GM12878 (cell line): ENCODE data around the gene SHOC2. TPM values are rescaled to one million over a fixed set of nuclear protein-coding genes. Genes with fewer than 3 reads are reported as not detected.

Experiments used
- BACH1 ChIP-seq: fragments of 450-650 bp; IDR thresholded peaks from 2 replicates; pipeline ENCODE4 v1.6.1; 2017; ENCODE audit warnings: mild to moderate bottlenecking, borderline replicate concordance
- BCL11A ChIP-seq: IDR thresholded peaks from 2 replicates; pipeline ENCODE4 v1.6.1; 2011; ENCODE audit warnings: low read depth, low read length
- BHLHE40 ChIP-seq, 2 experiments: fragments of 450-650 bp in 1 of 2; IDR thresholded peaks; 2 replicates each; pipeline ENCODE4 v1.6.1; 2011 to 2017; ENCODE audit warnings: low read depth in 2 of 2, borderline replicate concordance in 1 of 2, improper control_type of control experiment in 1 of 2, low read length in 1 of 2, mild to moderate bottlenecking in 1 of 2
- BMI1 ChIP-seq: fragments of 450-650 bp; IDR thresholded peaks from 2 replicates; pipeline ENCODE4 v1.6.1; 2016; ENCODE audit warnings: mild to moderate bottlenecking, moderate library complexity, borderline replicate concordance
- CHD2 ChIP-seq: IDR thresholded peaks from 2 replicates; pipeline ENCODE4 v1.6.1; 2011; ENCODE audit warnings: low read depth, low read length, improper control_type of control experiment, borderline replicate concordance
- CUX1 ChIP-seq: IDR thresholded peaks from 2 replicates; pipeline ENCODE4 v1.6.1; 2012; ENCODE audit warnings: improper control_type of control experiment, low read depth, low read length; ENCODE audit not compliant: insufficient replicate concordance
- IKZF1 ChIP-seq: fragments of 450-650 bp; conservative IDR thresholded peaks from 2 replicates; pipeline ENCODE4 v1.6.1; 2017; ENCODE audit warnings: antibody characterized with exemption, mild to moderate bottlenecking
- IRF4 ChIP-seq: IDR thresholded peaks from 2 replicates; pipeline ENCODE4 v1.6.1; 2011; ENCODE audit warnings: low read depth, low read length
- JUNB ChIP-seq: IDR thresholded peaks from 2 replicates; pipeline ENCODE4 v1.6.1; 2016; ENCODE audit warnings: antibody characterized with exemption, mild to moderate bottlenecking
- NFYA ChIP-seq: IDR thresholded peaks from 2 replicates; pipeline ENCODE4 v1.6.1; 2011; ENCODE audit warnings: low read depth, mild to moderate bottlenecking, low read length, improper control_type of control experiment, borderline replicate concordance
- NKRF ChIP-seq: fragments of 450-650 bp; conservative IDR thresholded peaks from 2 replicates; pipeline ENCODE4 v1.6.1; 2017; ENCODE audit warnings: mild to moderate bottlenecking, moderate library complexity
- NR2F1 ChIP-seq: fragments of 450-650 bp; conservative IDR thresholded peaks from 2 replicates; pipeline ENCODE4 v1.6.1; 2017; ENCODE audit warnings: mild to moderate bottlenecking
- RBBP5 ChIP-seq: fragments of 200-600 bp; sonication (generic); conservative IDR thresholded peaks from 2 replicates; pipeline ENCODE4 v1.6.1; 2016
- SREBF1 ChIP-seq: IDR thresholded peaks from 2 replicates; pipeline ENCODE4 v1.6.1; 2012; ENCODE audit warnings: mild to moderate bottlenecking, low read length
- ZBTB33 ChIP-seq: fragments of 450-650 bp; IDR thresholded peaks from 2 replicates; pipeline ENCODE4 v1.6.1; 2017; ENCODE audit warnings: mild to moderate bottlenecking
- ZNF687 ChIP-seq: fragments of 450-650 bp; IDR thresholded peaks from 2 replicates; pipeline ENCODE4 v1.6.1; 2017; ENCODE audit warnings: mild to moderate bottlenecking, moderate library complexity
- polyA plus RNA-seq, 11 experiments: library from polyadenylated mRNA; depleted of rRNA in 4 of 11; unstranded in 6 of 11; stranded (reverse) in 5 of 11; fragments of >200 nt; fragmentation: Nextera tagmentation in 4 of 11; fragmentation: Illumina TruSeq in 1 of 11; extraction: Ambion mirVana in 4 of 11; extraction: Trizol in 1 of 11; gene quantifications; 1 replicate in 1 of 11; 2 replicates in 10 of 11; pipeline versions ENCODE4 v1.2.1 to v1.2.3, GENCODE V29; 2011 to 2016; ENCODE audit warnings: inconsistent platforms in 2 of 11, missing spikeins in 2 of 11, low read depth in 1 of 11
- total RNA-seq, 4 experiments: library from RNA; depleted of rRNA in 3 of 4; stranded (reverse); fragments of >200 nt in 3 of 4; fragmentation: Illumina TruSeq in 1 of 4; extraction: Trizol in 1 of 4; gene quantifications; 2 replicates each; pipeline versions ENCODE4 v1.2.1 to v1.2.3, GENCODE V29; 2013 to 2021

SHOC2 gene
- total and polyA plus RNA-seq, 10 of the 15 experiments (the other 5 are each of a cell fraction or from before 2014, with no cell fraction given), result 24.8 to 65.3 (median 42.6) TPM

GRCh38 chr10:110872145-110872983 lies 47.0 kb upstream of the SHOC2 start (continued):
- peak; percentile 47 for TF ChIP-seq CUX1
- TF ChIP-seq NFYA, result no peak
- TF ChIP-seq BMI1, result no peak
- TF ChIP-seq SREBF1, result no peak
- peak; percentile 80; the same call in 1 of the 2 replicates for TF ChIP-seq NKRF
- TF ChIP-seq BCL11A, result no peak
- TF ChIP-seq NR2F1, result peak; percentile 52; the same call in 1 of the 2 replicates
- TF ChIP-seq CHD2, result 0 out of 2 replicates have a peak, but pooled peaks have one; percentile 60
- TF ChIP-seq ZBTB33, result no peak
- no peak for TF ChIP-seq IRF4
- TF ChIP-seq ZNF687, result peak; percentile 60; the same call in 1 of the 2 replicates
- no peak for TF ChIP-seq JUNB
- TF ChIP-seq RBBP5, result 0 out of 2 replicates have a peak, but pooled peaks have one; percentile 43
- TF ChIP-seq BHLHE40 (IDR thresholded peaks at IDR 0.05; ENCODE audit: borderline replicate concordance in 1 of 2, low read depth in 2 of 2, low read length in 1 of 2), result peak; percentile 64 to 90; a peak in 3 of 4 replicates
- TF ChIP-seq BACH1, result no peak; the same call in 1 of the 2 replicates
- peak; percentile 80 for TF ChIP-seq IKZF1
